GM12892 (cell line): ENCODE data around the gene LRRFIP1.

Experiments used
- DNase-seq: peaks from one replicate; pipeline ENCODE4 v3.0.0; 2011; ENCODE audit not compliant: insufficient read length
- FAIRE-seq: peaks from 2 replicates; lab custom pipeline; 2011; peaks lifted over from hg19 to GRCh38; lab: Jason Lieb, UNC
- POLR2A ChIP-seq: IDR thresholded peaks from 2 replicates; pipeline ENCODE4 v1.6.1; 2011; ENCODE audit warnings: low read depth, low read length, control low read depth
- POLR2AphosphoS5 ChIP-seq: IDR thresholded peaks from 2 replicates; pipeline ENCODE4 v1.6.1; 2011; ENCODE audit warnings: low read depth, low read length, control low read depth
- TAF1 ChIP-seq: IDR thresholded peaks from 2 replicates; pipeline ENCODE4 v1.6.1; 2011; ENCODE audit warnings: low read depth, mild to moderate bottlenecking, control low read depth, low read length, borderline replicate concordance

Gene LRRFIP1

GRCh38 chr2:237818066-237818473, 190.7 kb downstream of the LRRFIP1 start:
- no peak for FAIRE-seq
- no peak for TF ChIP-seq TAF1
- TF ChIP-seq POLR2AphosphoS5: no peak
- TF ChIP-seq POLR2A: no peak
- DNase-seq: no peak

DNA sequence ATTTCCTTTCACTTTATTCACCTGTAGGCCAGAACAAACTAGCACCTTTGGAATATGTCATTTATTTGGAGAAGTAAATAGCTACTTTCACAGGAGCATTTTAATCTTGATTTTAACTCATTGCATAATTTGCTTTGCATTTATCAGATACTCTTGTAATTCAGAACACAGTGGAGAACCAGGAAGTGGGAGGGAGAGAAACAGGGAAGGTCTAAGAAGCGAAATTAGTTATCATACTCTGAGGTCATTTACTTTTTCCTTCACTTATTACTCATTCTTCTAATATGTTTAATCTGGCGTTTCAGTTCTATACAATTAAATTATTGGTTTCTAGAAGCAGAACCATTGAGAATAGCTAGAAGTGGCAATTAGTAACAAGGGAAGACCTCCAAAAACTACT, 191.8 kb downstream of the LRRFIP1 start:
- no peak for TF ChIP-seq POLR2A
- no peak for TF ChIP-seq POLR2AphosphoS5
- DNase-seq (no peak), FAIRE-seq (no peak)

DNA sequence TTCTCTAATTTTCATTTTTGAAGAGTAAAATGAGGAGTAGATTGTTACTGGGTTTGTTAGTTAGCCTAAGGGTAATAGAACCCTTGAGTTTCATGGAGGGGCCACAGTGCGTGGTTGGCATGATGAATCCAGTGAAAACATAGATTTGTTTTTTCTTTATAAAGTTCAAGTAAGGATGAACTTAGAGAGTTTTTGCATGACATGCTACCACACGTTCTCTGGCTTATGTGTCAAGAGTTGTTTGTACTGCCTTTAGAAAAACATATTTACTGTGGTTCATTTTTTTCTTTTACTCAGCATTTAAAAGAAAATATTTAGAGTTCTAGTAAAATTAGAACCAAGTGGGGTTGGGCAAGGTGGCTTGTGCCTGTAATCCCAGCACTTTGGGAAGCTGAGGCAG, 193.0 kb downstream of the LRRFIP1 start:
- FAIRE-seq (no peak), DNase-seq (no peak)
- TF ChIP-seq POLR2AphosphoS5 (no peak), POLR2A (no peak), TAF1 (no peak)

DNA sequence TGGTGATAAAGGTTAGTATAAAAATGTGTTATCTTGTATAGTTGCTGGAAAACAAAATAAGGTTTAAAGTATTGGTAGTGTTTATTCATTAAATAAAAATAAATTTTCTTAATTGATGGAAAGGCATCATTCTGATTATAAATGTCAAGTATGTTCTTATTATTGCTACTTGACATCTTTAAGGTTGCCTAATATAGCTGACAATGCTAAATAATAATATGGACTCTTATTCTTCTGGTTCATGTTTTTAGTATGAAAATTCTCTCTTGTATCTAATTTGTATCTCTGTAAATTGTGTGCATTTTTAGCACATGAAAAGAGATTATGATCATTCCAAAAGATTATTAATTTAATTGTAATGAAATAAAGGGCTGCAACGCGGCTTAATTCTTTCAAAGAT, 196.2 kb downstream of the LRRFIP1 start:
- DNase-seq (no peak), FAIRE-seq (no peak)
- no peak for TF ChIP-seq POLR2AphosphoS5
- TF ChIP-seq TAF1: no peak
- no peak for TF ChIP-seq POLR2A

- DNase-seq (no peak), FAIRE-seq (no peak)
- TF ChIP-seq TAF1: no peak
- no peak for TF ChIP-seq POLR2A
- no peak for TF ChIP-seq POLR2AphosphoS5
Observed at GRCh38 chr2:237824085-237824484, 196.7 kb downstream of the LRRFIP1 start.

DNA sequence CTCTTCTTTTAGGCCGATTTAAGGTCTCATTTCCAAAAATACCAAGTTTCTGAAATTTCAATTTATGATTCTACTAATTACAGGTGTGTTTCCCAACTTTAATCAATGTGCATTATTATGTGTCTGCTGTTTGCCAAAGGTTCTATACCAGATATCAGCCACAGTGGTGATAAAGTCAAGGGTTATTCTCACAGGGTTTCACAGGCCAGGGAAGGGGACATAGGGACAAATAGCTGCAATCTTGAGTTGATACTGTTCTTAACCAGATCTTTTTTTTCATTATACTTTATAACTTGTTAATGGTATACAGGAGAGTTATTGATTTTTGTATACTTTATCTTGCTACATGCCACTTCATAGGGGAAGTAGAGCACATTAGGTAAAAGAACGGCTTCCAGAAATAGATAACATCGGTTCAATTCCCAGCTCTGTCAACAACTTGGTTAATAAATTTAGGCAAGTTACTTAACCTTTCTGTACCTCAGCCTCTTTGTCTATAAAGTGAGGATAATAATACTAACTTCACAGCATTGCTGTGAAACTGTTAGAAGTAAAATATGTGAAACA, 200.1 kb downstream of the LRRFIP1 start:
- TF ChIP-seq POLR2AphosphoS5 (no peak), TAF1 (no peak), POLR2A (no peak)
- FAIRE-seq (no peak), DNase-seq (no peak)
